ENCODE results near the gene SUPT16H. TPM values are rescaled to one million over a fixed set of nuclear protein-coding genes. Genes with fewer than 3 reads are reported as not detected.

The SUPT16H gene
- total RNA-seq, 1 experiment from 2014 or later, result 145 TPM

Other genes starting within 250 kb of the SUPT16H start
- gene OR5AU1, start 228.0 kb downstream of the SUPT16H start, total RNA-seq (2014; rRNA removed; shearing (Covaris generic)), result not detected in 2 replicates
- 1,394 and 2,138 TPM in 2 replicates for gene HNRNPC, start 114.6 kb downstream of the SUPT16H start, total RNA-seq (2014; rRNA removed; shearing (Covaris generic))
- gene RPGRIP1, start 103.9 kb downstream of the SUPT16H start, total RNA-seq (2014; rRNA removed; shearing (Covaris generic)), result 0.11 and 0.14 TPM in 2 replicates
- gene CHD8, start 72.1 kb upstream of the SUPT16H start, total RNA-seq (2014; rRNA removed; shearing (Covaris generic)), result 64.1 and 73.8 TPM in 2 replicates
- gene RAB2B, start 92.9 kb upstream of the SUPT16H start, total RNA-seq (2014; rRNA removed; shearing (Covaris generic)), result 21.5 and 26.8 TPM in 2 replicates
- 23.5 and 30.5 TPM in 2 replicates for gene TOX4, start 93.2 kb upstream of the SUPT16H start, total RNA-seq (2014; rRNA removed; shearing (Covaris generic))
- 109 and 111 TPM in 2 replicates for gene METTL3, start 127.3 kb upstream of the SUPT16H start, total RNA-seq (2014; rRNA removed; shearing (Covaris generic))
- gene SALL2, start 142.3 kb upstream of the SUPT16H start, total RNA-seq (2014; rRNA removed; shearing (Covaris generic)), result 123 and 170 TPM in 2 replicates
- gene OR10G3, start 196.1 kb upstream of the SUPT16H start, total RNA-seq (2014; rRNA removed; shearing (Covaris generic)), result not detected in 2 replicates